HL-60 (cell line): ENCODE data around the gene ACE.

Experiments used
- GABPA ChIP-seq: IDR thresholded peaks from 2 replicates; pipeline ENCODE4 v1.6.1; 2012; ENCODE audit warnings: low read depth
- POLR2AphosphoS5 ChIP-seq: IDR thresholded peaks from 2 replicates; pipeline ENCODE4 v1.6.1; 2012; ENCODE audit warnings: low read depth
- TF ChIP-seq, protein P1 (sequence below): IDR thresholded peaks from one replicate; pipeline ENCODE4 v1.5.1; 2011; ENCODE audit warnings: low read length, control low read depth, inconsistent platforms; ENCODE audit not compliant: insufficient read depth
- TF ChIP-seq, protein P2 (sequence below): IDR thresholded peaks from 2 replicates; pipeline ENCODE4 v1.6.1; 2012; ENCODE audit warnings: low read depth; ENCODE audit not compliant: insufficient replicate concordance

GRCh38 chr17:63537991-63538692, 61.3 kb downstream of the ACE start:
- TF ChIP-seq, protein P1, sequence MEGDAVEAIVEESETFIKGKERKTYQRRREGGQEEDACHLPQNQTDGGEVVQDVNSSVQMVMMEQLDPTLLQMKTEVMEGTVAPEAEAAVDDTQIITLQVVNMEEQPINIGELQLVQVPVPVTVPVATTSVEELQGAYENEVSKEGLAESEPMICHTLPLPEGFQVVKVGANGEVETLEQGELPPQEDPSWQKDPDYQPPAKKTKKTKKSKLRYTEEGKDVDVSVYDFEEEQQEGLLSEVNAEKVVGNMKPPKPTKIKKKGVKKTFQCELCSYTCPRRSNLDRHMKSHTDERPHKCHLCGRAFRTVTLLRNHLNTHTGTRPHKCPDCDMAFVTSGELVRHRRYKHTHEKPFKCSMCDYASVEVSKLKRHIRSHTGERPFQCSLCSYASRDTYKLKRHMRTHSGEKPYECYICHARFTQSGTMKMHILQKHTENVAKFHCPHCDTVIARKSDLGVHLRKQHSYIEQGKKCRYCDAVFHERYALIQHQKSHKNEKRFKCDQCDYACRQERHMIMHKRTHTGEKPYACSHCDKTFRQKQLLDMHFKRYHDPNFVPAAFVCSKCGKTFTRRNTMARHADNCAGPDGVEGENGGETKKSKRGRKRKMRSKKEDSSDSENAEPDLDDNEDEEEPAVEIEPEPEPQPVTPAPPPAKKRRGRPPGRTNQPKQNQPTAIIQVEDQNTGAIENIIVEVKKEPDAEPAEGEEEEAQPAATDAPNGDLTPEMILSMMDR: no peak
- TF ChIP-seq POLR2AphosphoS5 (no peak), GABPA (no peak)
- TF ChIP-seq, protein P2, sequence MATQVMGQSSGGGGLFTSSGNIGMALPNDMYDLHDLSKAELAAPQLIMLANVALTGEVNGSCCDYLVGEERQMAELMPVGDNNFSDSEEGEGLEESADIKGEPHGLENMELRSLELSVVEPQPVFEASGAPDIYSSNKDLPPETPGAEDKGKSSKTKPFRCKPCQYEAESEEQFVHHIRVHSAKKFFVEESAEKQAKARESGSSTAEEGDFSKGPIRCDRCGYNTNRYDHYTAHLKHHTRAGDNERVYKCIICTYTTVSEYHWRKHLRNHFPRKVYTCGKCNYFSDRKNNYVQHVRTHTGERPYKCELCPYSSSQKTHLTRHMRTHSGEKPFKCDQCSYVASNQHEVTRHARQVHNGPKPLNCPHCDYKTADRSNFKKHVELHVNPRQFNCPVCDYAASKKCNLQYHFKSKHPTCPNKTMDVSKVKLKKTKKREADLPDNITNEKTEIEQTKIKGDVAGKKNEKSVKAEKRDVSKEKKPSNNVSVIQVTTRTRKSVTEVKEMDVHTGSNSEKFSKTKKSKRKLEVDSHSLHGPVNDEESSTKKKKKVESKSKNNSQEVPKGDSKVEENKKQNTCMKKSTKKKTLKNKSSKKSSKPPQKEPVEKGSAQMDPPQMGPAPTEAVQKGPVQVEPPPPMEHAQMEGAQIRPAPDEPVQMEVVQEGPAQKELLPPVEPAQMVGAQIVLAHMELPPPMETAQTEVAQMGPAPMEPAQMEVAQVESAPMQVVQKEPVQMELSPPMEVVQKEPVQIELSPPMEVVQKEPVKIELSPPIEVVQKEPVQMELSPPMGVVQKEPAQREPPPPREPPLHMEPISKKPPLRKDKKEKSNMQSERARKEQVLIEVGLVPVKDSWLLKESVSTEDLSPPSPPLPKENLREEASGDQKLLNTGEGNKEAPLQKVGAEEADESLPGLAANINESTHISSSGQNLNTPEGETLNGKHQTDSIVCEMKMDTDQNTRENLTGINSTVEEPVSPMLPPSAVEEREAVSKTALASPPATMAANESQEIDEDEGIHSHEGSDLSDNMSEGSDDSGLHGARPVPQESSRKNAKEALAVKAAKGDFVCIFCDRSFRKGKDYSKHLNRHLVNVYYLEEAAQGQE: no peak
